Esophagus (tissue), 2 donors: ENCODE data around the gene GPR85. TPM values are rescaled to one million over a fixed set of nuclear protein-coding genes. Genes with fewer than 3 reads are reported as not detected.
A peak's percentile ranks its signal among the peaks of the same experiment; 100 is the strongest.

ENCODE experiments used
- H3K27ac ChIP-seq, 2 donors: one replicate each; pipeline ENCODE4 v1.5.1; 2013; ENCODE audit warnings: low read depth in 2 of 2, mild to moderate bottlenecking in 2 of 2, inconsistent platforms in 1 of 2, low read length in 1 of 2, moderate library complexity in 1 of 2
- H3K27me3 ChIP-seq, 2 donors: one replicate each; pipeline ENCODE4 v1.6.1; 2013; ENCODE audit warnings: low read length in 2 of 2, control low read depth in 1 of 2, mild to moderate bottlenecking in 1 of 2; ENCODE audit not compliant: insufficient read depth in 2 of 2, control insufficient read depth in 1 of 2
- H3K36me3 ChIP-seq, 2 donors: one replicate each; pipeline ENCODE4 v1.6.1; 2013; ENCODE audit warnings: low read length in 1 of 2; ENCODE audit not compliant: control insufficient read depth in 2 of 2, insufficient read depth in 2 of 2
- H3K4me1 ChIP-seq, 2 donors: one replicate each; pipeline ENCODE4 v1.6.1; 2013; ENCODE audit warnings: low read length in 1 of 2; ENCODE audit not compliant: control insufficient read depth in 2 of 2, insufficient read depth in 2 of 2
- H3K4me3 ChIP-seq, 2 donors: one replicate each; pipeline ENCODE4 v1.5.1; 2013; ENCODE audit warnings: low read length in 2 of 2, mild to moderate bottlenecking in 2 of 2, low read depth in 1 of 2, moderate library complexity in 1 of 2
- H3K9me3 ChIP-seq, 2 donors: one replicate each; pipeline ENCODE4 v1.6.1; 2013; ENCODE audit warnings: mild to moderate bottlenecking in 2 of 2, low read depth in 1 of 2, low read length in 1 of 2, moderate library complexity in 1 of 2; ENCODE audit not compliant: control insufficient read depth in 2 of 2, insufficient read depth in 1 of 2
- WGBS, 2 donors: extraction: QIAGEN DNeasy Blood & Tissue Kit; methylation state at CpG; one replicate each; pipeline ENCODE4 v1.1.7; 2013; 5-methylcytosine and 5-hydroxymethylcytosine counted together
- polyA plus RNA-seq, 2 donors: library from polyadenylated mRNA; stranded (reverse); fragments of 200-250 nt; gene quantifications; one replicate each; pipeline ENCODE4 v1.2.3, GENCODE V29; 2013
- donor health status: healthy with polysubstance abuse.
- donor health status: Bipolar disorder and iron deficiency.

GPR85 gene
- polyA plus RNA-seq, 2 donors: 0.20 to 0.39 TPM

DNA sequence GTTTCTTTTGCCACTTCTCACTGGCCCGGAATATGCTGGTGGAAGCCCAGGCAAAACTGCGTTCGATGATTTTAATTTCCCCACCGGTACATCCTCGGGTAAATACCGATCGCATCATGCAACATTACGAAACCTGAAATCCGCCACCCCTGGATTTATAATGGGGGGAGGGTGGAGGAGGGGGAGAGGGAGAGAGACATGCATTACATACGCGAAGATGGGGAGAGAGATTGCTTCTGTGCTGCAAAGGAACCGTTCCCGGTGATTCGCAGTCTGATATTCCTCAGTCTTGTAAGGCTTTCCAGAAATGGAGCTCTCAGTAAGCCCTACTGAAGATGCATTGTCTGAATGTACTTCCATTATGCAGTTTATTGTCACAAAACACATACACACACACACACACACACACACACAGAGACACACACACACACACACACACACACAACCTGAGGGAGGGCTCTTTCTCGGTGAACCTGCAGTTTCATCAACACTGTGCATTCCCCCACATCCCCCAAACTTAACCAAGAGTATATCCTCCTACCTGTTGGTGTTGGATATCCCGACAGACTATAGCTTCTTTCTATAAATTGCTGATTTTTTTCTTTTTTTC lies 741 bp downstream of the GPR85 start:
- H3K27ac ChIP-seq: no peak overlapping the region
- H3K36me3 ChIP-seq: no peaks in the 10 kb centered on the region
- H3K27me3 ChIP-seq: no peaks in the 10 kb centered on the region
- peak overlapping the region; percentile 14 to 50 for H3K4me3 ChIP-seq
- WGBS, 2 donors: 13 to 15% methylated on average over 16 of the region's 16 CpGs
- H3K9me3 ChIP-seq: no peaks in the 10 kb centered on the region
- H3K4me1 ChIP-seq: peaks cover 0 to 4% of the 10 kb centered on the region in 2 donors

DNA sequence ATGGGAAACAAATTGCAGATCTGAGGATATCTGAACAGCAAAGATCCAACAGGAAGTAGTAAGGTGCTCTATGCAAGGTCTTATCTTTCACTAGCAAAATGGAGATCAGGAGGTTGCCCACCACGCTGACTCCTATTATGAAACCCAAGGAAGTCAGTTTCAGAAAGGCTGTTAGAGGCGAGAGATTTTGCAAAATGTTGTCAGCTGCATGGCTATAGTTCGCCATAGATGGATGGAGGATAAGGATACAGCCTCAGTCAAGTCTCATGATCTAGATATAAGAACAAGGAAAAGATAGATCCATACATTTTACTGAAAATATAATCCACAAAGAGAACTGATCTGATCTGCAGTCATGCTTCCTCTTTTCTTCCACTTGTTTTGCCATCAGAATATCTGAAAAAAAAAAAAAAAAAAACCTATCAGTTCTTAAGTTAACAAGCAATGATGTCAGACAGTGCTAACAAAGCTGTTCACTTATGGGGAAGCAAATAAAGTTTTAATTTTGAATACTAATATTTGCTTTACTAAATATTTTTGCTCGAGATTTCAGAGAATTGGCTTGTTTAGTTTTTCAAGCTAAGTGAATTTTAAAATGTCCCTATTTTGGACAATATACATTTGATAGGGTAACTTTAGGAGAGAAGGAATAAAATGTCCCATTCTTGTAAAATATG lies 2.0 kb downstream of the GPR85 start:
- Histone ChIP-seq H3K27ac (no peak overlapping the region), H3K27me3 (no peaks in the 10 kb centered on the region), H3K9me3 (no peaks in the 10 kb centered on the region), H3K4me1 (peaks cover 0 to 4% of the 10 kb centered on the region in 2 donors), H3K36me3 (no peaks in the 10 kb centered on the region), H3K4me3 (no peak overlapping the region)
- 85 to 90% methylated on average over 4 of the region's 4 CpGs for WGBS, 2 donors

GRCh38 chr7:113083816-113084495 lies 2.7 kb downstream of the GPR85 start:
- Histone ChIP-seq H3K9me3 (no peaks in the 10 kb centered on the region), H3K4me3 (no peak overlapping the region), H3K4me1 (peaks cover 0 to 4% of the 10 kb centered on the region in 2 donors), H3K36me3 (no peaks in the 10 kb centered on the region), H3K27ac (no peak overlapping the region), H3K27me3 (no peaks in the 10 kb centered on the region)
- WGBS, 2 donors: 88 to 89% methylated on average over 10 of the region's 10 CpGs

DNA sequence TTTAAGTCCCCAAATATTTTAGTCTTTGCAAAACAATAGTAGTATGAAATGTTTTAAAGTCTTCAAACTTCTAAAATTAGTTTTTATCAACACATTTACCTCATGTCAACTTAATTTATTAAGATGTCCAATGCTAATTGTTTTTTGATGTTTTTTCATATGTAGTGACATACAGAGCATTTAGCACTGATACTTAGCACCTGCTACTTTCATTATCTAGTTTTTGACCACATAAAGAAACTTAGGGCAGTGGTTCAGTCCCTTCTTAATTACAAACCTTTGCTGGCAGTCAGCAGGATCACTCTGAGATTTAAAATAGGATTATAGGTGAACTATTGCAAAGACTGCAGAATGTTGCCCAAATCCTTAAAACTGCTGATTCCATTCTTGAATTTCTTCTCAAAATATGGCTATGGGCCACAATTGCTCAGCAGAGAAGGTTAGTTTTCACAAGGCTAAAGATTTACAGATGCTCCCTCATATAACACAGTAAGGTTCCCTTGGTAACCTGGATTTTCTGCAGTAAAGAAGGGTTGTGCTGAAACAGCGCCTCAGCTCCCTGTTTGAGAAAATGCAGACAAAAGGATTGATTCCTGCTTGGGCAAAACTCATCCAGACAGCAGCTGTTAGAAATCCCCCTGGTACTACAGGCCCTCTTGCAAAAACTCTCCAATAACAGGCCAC lies 3.4 kb downstream of the GPR85 start:
- H3K27ac ChIP-seq: no peak overlapping the region
- 87 to 95% methylated on average over 1 of the region's 1 CpG for WGBS, 2 donors
- H3K36me3 ChIP-seq: no peaks in the 10 kb centered on the region
- H3K9me3 ChIP-seq: no peaks in the 10 kb centered on the region
- H3K4me3 ChIP-seq: no peak overlapping the region
- H3K27me3 ChIP-seq: no peaks in the 10 kb centered on the region
- peaks cover 0 to 4% of the 10 kb centered on the region in 2 donors for H3K4me1 ChIP-seq

- Histone ChIP-seq H3K27ac (no peak overlapping the region), H3K4me1 (no peaks in the 10 kb centered on the region), H3K27me3 (no peaks in the 10 kb centered on the region), H3K4me3 (no peak overlapping the region), H3K36me3 (no peaks in the 10 kb centered on the region), H3K9me3 (no peaks in the 10 kb centered on the region)
- 68 to 73% methylated on average over 2 of the region's 2 CpGs for WGBS, 2 donors
These were observed 8.3 kb downstream of the GPR85 start for GRCh38 chr7:113078331-113078730.

- WGBS, 2 donors: 87 to 88% methylated on average over 3 of the region's 3 CpGs
- H3K27ac ChIP-seq: no peak overlapping the region
- no peaks in the 10 kb centered on the region for H3K4me1 ChIP-seq
- no peaks in the 10 kb centered on the region for H3K27me3 ChIP-seq
- no peaks in the 10 kb centered on the region for H3K9me3 ChIP-seq
- H3K36me3 ChIP-seq: no peaks in the 10 kb centered on the region
- H3K4me3 ChIP-seq: no peak overlapping the region
These were observed 9.9 kb downstream of the GPR85 start for GRCh38 chr7:113076703-113077102.

- H3K27ac ChIP-seq: no peak overlapping the region
- H3K4me3 ChIP-seq: no peak overlapping the region
- no peaks in the 10 kb centered on the region for H3K9me3 ChIP-seq
- no peaks in the 10 kb centered on the region for H3K27me3 ChIP-seq
- WGBS, 2 donors: 18 to 23% methylated on average over 1 of the region's 1 CpG
- H3K36me3 ChIP-seq: no peaks in the 10 kb centered on the region
- H3K4me1 ChIP-seq: no peaks in the 10 kb centered on the region
These were observed 15.2 kb downstream of the GPR85 start for GRCh38 chr7:113071465-113071864.

- H3K27ac ChIP-seq: no peak overlapping the region
- no peaks in the 10 kb centered on the region for H3K36me3 ChIP-seq
- WGBS, 2 donors: 81 to 89% methylated on average over 2 of the region's 2 CpGs
- no peaks in the 10 kb centered on the region for H3K27me3 ChIP-seq
- H3K9me3 ChIP-seq: no peaks in the 10 kb centered on the region
- H3K4me1 ChIP-seq: no peaks in the 10 kb centered on the region
- H3K4me3 ChIP-seq: no peak overlapping the region
These were observed 24.1 kb downstream of the GPR85 start for GRCh38 chr7:113062499-113062898.

GRCh38 chr7:113060100-113060499 lies 26.5 kb downstream of the GPR85 start:
- H3K27ac ChIP-seq: no peak overlapping the region
- H3K27me3 ChIP-seq: no peaks in the 10 kb centered on the region
- no peaks in the 10 kb centered on the region for H3K4me1 ChIP-seq
- no peaks in the 10 kb centered on the region for H3K36me3 ChIP-seq
- no peaks in the 10 kb centered on the region for H3K9me3 ChIP-seq
- H3K4me3 ChIP-seq: no peak overlapping the region
- WGBS, 2 donors: 86 to 87% methylated on average over 2 of the region's 2 CpGs
